Lower leg skin (tissue), 3 donors: ENCODE results near the gene COTL1.

ENCODE experiments used
- POLR2A ChIP-seq, 2 donors: fragments of 450-650 bp; IDR thresholded peaks; one replicate each; pipeline ENCODE4 v1.6.1; 2016 to 2017; ENCODE audit warnings: antibody characterized with exemption in 2 of 2, mild to moderate bottlenecking in 1 of 2, moderate library complexity in 1 of 2
- TF ChIP-seq, protein P1 (sequence below), 3 donors: fragments of 450-650 bp; IDR thresholded peaks; one replicate each; pipeline ENCODE4 v1.5.1; 2016; ENCODE audit warnings: antibody characterized with exemption in 3 of 3, mild to moderate bottlenecking in 3 of 3, moderate library complexity in 2 of 3

DNA sequence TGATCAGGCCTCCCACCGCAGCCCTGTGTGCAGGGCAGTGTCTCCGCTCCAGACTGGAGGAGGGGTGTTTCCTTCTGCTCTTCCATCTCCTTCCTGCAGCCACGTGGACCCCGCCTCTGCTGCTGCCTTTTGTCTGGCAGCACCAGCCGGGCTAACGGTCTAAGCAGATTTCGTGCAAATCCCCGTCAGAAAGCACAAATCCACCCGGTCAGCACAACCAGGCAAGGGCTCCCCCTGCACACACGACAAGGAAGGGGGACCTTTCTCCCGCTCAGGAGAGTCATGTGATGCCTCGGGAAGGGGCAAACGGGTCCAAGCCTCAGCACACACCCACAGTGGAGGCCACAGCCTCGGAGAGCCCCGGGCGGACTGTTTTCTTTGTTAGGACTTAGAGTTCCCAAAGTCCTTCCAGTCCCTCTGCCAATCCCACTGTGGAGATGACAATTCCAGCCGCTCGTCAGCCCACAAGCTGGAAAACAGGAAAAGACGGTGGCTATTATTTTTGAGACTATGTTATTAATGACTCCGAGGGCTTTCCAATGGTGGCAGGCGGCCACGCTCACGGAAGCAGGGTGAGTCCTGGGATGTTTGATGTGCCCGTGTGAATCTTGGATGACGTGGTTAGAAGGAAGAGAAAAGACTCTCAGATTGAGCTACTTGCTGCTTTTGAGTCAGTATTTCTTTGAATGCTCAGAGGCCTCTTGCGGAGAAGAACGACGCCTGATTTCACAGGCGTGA, 90.9 kb downstream of the COTL1 start:
- TF ChIP-seq, protein P1, sequence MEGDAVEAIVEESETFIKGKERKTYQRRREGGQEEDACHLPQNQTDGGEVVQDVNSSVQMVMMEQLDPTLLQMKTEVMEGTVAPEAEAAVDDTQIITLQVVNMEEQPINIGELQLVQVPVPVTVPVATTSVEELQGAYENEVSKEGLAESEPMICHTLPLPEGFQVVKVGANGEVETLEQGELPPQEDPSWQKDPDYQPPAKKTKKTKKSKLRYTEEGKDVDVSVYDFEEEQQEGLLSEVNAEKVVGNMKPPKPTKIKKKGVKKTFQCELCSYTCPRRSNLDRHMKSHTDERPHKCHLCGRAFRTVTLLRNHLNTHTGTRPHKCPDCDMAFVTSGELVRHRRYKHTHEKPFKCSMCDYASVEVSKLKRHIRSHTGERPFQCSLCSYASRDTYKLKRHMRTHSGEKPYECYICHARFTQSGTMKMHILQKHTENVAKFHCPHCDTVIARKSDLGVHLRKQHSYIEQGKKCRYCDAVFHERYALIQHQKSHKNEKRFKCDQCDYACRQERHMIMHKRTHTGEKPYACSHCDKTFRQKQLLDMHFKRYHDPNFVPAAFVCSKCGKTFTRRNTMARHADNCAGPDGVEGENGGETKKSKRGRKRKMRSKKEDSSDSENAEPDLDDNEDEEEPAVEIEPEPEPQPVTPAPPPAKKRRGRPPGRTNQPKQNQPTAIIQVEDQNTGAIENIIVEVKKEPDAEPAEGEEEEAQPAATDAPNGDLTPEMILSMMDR (IDR thresholded peaks at IDR 0.05) = no peak
- no peak for TF ChIP-seq POLR2A (IDR thresholded peaks at IDR 0.05)
